Measurements from ENCODE around the gene GTPBP8. TPM values are rescaled to one million over a fixed set of nuclear protein-coding genes. Genes with fewer than 3 reads are reported as not detected.
A peak's percentile ranks its signal among the peaks of the same experiment; 100 is the strongest.
"Not testable (repeated sequence)": the region's sequence is repeated elsewhere in the genome, so short reads cannot be mapped to it uniquely, and the experiment has no call there.

GTPBP8 gene
- total RNA-seq, 1 experiment from 2014 or later = 28.9 TPM

DNA sequence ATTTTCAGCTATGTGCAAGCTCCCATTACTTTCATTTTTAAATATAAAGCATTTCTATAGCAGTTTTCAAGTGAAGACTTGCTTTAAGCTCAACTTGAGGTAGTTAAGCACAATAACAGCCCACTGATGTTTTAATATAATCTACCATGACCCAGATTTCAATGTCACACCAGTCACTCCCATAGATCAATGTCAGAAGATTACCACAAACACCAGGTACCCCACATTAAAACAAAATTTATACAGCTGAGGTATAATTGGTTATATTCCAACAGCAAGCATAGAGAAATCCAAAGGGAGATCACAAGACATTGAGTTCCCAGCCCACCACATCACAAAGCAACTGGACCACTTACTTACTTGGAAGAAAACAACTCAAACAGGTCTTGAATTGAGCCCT lies 22.8 kb downstream of the GTPBP8 start:
- no peaks in the 10 kb centered on the region for H3K9me3 ChIP-seq (replicated peaks)
- H3K27me3 ChIP-seq (replicated peaks) = no peaks in the 10 kb centered on the region
- H3K36me3 ChIP-seq = peaks cover 78% of the 10 kb centered on the region
- no peak overlapping the region for H3K27ac ChIP-seq
- DNase-seq (ENCODE audit: low read depth in 1 of 2, low spot score in 2 of 2) = no peak
- H3K4me3 ChIP-seq = no peak overlapping the region
- no peaks in the 10 kb centered on the region; the same call in 1 of the 2 replicates for H3K4me1 ChIP-seq (replicated peaks)

DNA sequence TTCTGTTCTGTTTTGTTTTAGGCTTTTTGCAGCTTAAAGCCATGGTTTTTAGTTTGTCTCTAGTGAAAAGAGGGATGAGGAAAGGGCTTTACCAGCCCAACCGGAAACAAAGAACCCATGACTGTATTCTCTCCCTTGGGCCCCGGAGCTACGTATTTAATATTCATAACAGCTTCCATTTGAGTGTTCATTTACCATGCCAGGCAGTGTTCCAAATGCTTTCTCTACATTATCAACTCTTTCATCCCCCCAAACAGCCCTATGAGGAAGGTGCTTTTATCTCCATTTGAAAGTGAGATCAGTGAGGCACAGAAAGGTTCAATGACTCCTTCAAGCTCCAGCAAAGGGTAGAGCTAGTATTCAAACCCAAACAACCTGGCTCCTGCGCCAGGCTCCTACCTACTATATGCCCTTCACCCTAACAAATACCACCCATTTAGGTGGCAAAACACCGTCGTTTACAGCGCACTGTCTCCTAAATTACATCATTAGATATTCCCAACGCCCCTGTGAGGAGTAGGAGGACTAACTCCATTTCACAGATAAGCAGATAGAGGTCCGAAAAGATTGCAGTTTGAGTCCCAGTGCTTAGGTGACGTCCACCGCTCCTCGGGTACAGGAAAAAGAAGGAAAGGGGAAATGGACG lies 27.9 kb downstream of the GTPBP8 start:
- no peak for DNase-seq (ENCODE audit: low read depth in 1 of 2, low spot score in 2 of 2)
- peak overlapping the region; percentile 78 for H3K4me3 ChIP-seq
- H3K9me3 ChIP-seq (replicated peaks) = no peaks in the 10 kb centered on the region
- H3K4me1 ChIP-seq (replicated peaks) = peaks cover 6% of the 10 kb centered on the region
- no peaks in the 10 kb centered on the region for H3K27me3 ChIP-seq (replicated peaks)
- H3K36me3 ChIP-seq = peaks cover 38% of the 10 kb centered on the region
- H3K27ac ChIP-seq = peak overlapping the region; percentile 84

DNA sequence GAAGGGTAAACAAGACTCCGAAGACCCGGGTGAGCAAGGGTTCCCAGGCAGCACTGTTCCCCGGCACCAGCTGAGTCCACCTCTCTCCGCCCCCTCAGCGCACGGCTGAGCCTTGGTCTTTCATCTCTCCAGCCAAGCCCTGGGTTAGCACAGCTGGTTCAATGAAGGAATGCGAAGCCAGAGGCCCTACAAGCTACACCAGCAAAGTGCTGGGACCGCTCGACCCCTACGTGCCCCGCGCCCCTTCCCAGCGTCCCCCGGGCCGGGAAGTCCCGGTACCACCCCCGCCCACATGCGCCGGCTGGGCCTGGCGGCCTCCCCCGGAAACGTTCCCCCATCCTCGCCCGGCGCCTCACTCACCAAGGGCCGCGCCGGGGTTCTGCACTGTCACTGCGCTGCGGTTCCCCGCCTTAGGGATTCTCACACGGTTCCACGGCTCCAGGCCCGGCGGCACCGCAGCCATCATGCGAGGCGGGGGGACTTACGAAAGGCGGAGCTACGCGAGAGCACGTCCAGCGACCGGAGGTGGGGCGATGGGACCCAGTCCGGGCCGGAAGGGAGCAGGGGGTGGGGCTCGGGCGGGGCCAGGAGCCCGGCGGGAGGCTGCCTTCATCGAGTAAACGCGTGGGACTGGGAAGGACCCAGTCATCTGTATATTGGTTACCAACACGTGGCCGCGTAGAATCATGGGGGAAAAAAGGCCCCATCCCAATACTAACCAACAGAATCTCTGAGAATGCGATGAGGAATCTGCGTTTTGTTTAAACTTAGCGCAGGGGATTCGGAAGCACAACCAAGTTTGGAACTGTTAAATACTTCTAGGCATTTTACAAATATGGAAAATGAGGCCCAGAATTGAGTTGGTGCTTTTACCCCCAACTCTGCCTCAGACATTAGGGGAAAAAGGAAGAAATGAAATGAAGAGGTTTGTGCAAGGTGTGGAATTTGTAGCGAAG lies 28.7 kb downstream of the GTPBP8 start:
- H3K9me3 ChIP-seq (replicated peaks) = no peaks in the 10 kb centered on the region
- H3K27me3 ChIP-seq (replicated peaks) = no peaks in the 10 kb centered on the region
- DNase-seq (ENCODE audit: low read depth in 1 of 2, low spot score in 2 of 2) = peak; percentile 79 to 88
- H3K27ac ChIP-seq = peak overlapping the region; percentile 84
- H3K36me3 ChIP-seq = peaks cover 33% of the 10 kb centered on the region
- H3K4me3 ChIP-seq = peak overlapping the region; percentile 78
- H3K4me1 ChIP-seq (replicated peaks) = peaks cover 6% of the 10 kb centered on the region

DNA sequence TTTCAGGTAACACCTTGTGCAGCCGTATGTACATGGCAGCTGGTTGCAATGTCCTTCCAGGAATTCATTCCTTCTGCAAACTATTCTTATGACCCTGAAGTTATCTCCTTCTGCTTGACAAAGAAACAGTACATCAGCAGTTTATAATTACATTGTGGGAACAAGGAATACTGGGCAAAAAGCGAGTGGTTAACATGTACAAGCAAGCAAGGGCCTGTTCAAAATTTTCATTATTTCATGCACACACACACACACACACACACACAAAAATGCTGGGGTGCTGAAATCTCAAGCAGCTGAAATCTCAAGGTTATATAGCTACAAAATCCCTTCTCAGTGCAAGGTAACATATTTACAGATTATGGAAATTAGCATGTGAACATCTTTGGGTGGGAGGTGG lies 30.7 kb downstream of the GTPBP8 start:
- no peak overlapping the region for H3K27ac ChIP-seq
- no peak overlapping the region for H3K4me3 ChIP-seq

DNA sequence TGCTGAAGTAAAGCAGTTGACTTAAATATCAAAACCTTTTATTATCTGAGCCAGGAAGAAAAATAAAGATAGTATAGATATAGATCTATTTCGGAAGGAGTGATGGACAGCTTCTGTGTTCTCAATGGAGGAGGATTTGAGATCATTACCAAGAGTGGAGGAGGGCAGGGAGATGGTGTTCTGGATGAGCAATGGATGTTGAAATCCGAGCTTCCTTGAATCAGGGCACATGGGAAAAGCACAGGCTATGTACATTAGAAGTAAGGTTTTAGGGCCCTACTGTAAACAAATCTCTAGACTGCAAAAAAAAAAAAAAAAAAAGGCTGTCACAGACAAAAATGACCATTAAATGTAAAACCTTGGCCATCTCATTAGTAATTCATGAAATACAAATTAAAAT lies 43.2 kb downstream of the GTPBP8 start:
- Histone ChIP-seq H3K4me3 (no peak overlapping the region), H3K4me1 (replicated peaks) (no peaks in the 10 kb centered on the region), H3K9me3 (replicated peaks) (no peaks in the 10 kb centered on the region), H3K27me3 (replicated peaks) (no peaks in the 10 kb centered on the region), H3K36me3 (no peaks in the 10 kb centered on the region), H3K27ac (no peak overlapping the region)
- DNase-seq (ENCODE audit: low read depth in 1 of 2, low spot score in 2 of 2) = no peak

More for the DNA sequence above, 30.7 kb downstream of the GTPBP8 start:
- Histone ChIP-seq H3K9me3 (replicated peaks) (no peaks in the 10 kb centered on the region), H3K27me3 (replicated peaks) (no peaks in the 10 kb centered on the region), H3K4me1 (replicated peaks) (peaks cover 6% of the 10 kb centered on the region), H3K36me3 (peaks cover 15% of the 10 kb centered on the region)
- DNase-seq (ENCODE audit: low read depth in 1 of 2, low spot score in 2 of 2) = no peak

DNA sequence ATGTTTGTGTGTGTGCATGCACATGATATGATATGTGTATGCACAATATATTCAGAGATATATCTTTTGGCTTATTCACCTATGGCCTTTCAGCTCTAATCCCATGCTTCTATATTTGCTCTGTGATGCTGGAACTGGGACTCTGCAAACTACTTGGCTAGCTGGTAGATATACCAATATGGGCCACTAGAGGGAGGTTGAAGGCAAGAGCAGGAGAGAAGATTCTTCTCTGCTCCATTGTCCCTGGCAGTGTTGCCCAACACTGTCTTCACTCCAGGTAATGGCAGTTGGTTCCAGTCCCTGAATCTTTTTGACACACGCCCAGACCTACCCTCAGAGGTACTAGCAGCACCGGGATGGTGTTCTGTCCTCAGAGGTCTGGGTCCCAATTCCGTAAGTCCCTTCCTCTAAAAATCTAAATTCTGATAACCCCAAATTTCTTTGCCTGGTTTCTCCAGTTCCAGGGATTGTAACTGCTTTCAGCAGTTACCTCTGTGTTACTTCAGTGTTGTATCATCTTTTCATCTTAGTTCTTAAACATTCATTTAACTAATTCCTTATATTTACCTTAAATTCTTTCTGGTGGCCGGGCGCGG lies 44.7 kb downstream of the GTPBP8 start:
- peak in 1 of 2 experiments; percentile 47 for DNase-seq (ENCODE audit: low read depth in 1 of 2, low spot score in 2 of 2)
- no peak overlapping the region for H3K4me3 ChIP-seq
- no peaks in the 10 kb centered on the region for H3K36me3 ChIP-seq
- no peaks in the 10 kb centered on the region for H3K4me1 ChIP-seq (replicated peaks)
- no peak overlapping the region for H3K27ac ChIP-seq
- H3K9me3 ChIP-seq (replicated peaks) = no peaks in the 10 kb centered on the region
- no peaks in the 10 kb centered on the region for H3K27me3 ChIP-seq (replicated peaks)

DNA sequence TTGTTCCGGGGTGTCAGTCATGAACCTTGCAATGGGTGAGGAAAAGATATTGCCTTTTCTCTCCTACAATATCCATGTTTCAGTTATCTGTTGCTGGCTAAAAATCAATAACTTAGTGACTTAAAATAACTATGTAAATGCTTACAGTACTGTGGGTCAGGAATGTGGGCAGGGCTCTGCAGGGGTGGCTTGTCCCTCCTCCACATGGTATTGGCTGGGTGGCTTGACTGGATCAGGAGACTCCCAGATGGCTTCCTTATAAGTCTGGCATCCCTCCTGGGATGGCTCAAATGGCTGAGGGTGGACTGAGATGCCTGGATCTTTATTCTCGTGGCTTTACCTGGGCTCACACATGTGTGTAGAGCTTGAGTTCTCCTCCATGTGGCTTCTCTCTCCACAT lies 47.5 kb downstream of the GTPBP8 start:
- H3K27me3 ChIP-seq (replicated peaks) = no peaks in the 10 kb centered on the region
- DNase-seq (ENCODE audit: low read depth in 1 of 2, low spot score in 2 of 2) = no peak
- H3K36me3 ChIP-seq = no peaks in the 10 kb centered on the region
- H3K9me3 ChIP-seq (replicated peaks) = no peaks in the 10 kb centered on the region
- no peak overlapping the region for H3K27ac ChIP-seq
- H3K4me3 ChIP-seq = no peak overlapping the region
- no peaks in the 10 kb centered on the region for H3K4me1 ChIP-seq (replicated peaks)

DNA sequence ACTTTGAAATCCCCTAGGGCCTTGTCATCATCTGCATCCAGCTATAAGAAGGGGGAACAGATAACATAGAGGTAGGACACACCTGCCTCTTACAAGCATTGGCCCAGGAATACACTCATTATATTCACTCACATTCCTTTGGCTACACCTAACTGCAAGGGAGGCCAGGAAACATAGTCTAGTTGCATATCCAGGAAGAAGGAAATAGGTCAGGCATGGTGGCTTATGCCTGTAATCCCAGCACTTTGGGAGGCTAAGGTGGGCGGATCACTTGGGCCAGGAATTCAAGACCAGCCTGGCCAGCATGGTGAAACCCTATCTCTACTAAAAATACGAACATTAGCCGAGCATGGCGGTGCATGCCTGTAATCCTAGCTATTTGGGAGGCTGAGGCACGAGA lies 48.8 kb downstream of the GTPBP8 start:
- Histone ChIP-seq H3K27me3 (replicated peaks) (no peaks in the 10 kb centered on the region), H3K4me3 (no peak overlapping the region)
- no peak for DNase-seq (ENCODE audit: low read depth in 1 of 2, low spot score in 2 of 2)

DNA sequence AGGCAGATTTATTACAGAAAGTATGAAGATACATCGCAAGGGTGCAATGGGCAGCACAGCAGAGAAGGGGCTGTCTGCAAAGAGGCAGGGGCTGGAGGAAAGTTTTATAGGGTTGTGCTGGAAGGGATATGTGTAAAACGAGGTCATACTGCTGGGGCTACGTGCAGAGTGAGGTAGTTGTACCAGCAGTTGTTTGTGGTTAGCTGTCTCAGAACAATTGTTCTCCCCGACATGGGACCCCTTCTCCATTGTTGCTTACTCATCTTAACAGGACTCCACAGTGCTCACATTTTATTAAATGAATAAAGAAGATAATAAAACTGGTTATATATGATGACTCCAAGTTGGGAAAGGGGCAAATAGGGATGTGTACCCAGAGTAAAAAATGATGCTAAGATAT lies 49.4 kb downstream of the GTPBP8 start:
- H3K4me1 ChIP-seq (replicated peaks) = no peaks in the 10 kb centered on the region
- H3K27ac ChIP-seq = no peak overlapping the region
- no peaks in the 10 kb centered on the region for H3K9me3 ChIP-seq (replicated peaks)
- no peaks in the 10 kb centered on the region for H3K36me3 ChIP-seq
- DNase-seq (ENCODE audit: low read depth in 1 of 2, low spot score in 2 of 2) = no peak
- H3K27me3 ChIP-seq (replicated peaks) = no peaks in the 10 kb centered on the region
- no peak overlapping the region for H3K4me3 ChIP-seq

More for the DNA sequence above, 48.8 kb downstream of the GTPBP8 start:
- no peaks in the 10 kb centered on the region for H3K9me3 ChIP-seq (replicated peaks)
- H3K4me1 ChIP-seq (replicated peaks) = no peaks in the 10 kb centered on the region
- H3K27ac ChIP-seq = no peak overlapping the region
- H3K36me3 ChIP-seq = no peaks in the 10 kb centered on the region

DNA sequence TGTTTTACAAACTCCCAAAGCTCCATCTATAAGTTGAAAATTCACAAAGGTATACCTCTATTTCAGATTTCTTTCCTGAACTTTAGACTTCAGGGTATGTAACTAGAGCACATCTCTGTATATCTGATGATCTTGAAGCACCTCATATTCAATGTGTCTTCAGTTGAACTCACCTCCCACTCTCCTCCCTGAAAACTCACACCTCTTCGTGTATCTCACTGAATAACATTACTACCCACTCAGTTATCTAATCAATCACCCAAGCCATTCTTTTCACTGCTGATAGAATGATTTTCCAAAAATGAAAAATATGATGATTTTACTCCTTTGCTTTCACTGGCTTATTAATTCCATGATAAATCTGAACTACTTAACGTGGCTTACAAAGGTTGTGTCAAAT lies 52.9 kb downstream of the GTPBP8 start:
- no peaks in the 10 kb centered on the region for H3K36me3 ChIP-seq
- H3K4me3 ChIP-seq = no peak overlapping the region
- no peak overlapping the region for H3K27ac ChIP-seq
- no peaks in the 10 kb centered on the region for H3K27me3 ChIP-seq (replicated peaks)
- no peaks in the 10 kb centered on the region for H3K4me1 ChIP-seq (replicated peaks)
- no peak for DNase-seq (ENCODE audit: low read depth in 1 of 2, low spot score in 2 of 2)
- H3K9me3 ChIP-seq (replicated peaks) = no peaks in the 10 kb centered on the region

DNA sequence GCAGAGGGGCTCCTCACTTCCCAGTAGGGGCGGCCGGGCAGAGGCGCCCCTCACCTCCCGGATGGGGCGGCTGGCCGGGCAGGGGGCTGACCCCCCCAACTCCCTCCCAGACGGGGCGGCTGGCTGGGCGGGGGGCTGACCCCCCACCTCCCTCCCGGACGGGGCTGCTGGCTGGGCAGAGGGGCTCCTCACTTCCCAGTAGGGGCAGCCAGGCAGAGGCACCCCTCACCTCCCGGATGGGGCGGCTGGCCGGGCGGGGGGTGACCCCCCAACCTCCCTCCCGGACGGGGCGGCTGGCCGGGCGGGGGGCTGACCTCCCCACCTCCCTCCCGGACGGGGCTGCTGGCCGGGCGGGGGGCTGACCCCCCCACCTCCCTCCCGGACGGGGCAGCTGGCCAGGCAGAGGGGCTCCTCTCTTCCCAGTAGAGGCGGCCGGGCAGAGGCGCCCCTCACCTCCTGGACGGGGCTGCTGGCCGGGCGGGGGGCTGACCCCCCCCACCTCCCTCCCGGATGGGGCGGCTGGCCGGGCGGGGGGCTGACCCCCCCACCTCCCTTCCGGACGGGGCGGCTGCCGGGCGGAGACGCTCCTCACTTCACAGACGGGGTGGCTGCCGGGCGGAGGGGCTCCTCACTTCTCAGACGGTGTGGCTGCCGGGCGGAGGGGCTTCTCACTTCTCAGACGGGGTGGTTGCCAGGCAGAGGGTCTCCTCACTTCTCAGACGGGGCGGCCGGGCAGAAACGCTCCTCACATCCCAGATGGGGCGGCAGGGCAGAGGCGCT lies 55.6 kb downstream of the GTPBP8 start:
- H3K36me3 ChIP-seq; H3K27me3 ChIP-seq (replicated peaks); H3K27ac ChIP-seq; DNase-seq (ENCODE audit: low read depth in 1 of 2, low spot score in 2 of 2); H3K4me3 ChIP-seq; H3K9me3 ChIP-seq (replicated peaks); H3K4me1 ChIP-seq (replicated peaks): not testable (repeated sequence)

DNA sequence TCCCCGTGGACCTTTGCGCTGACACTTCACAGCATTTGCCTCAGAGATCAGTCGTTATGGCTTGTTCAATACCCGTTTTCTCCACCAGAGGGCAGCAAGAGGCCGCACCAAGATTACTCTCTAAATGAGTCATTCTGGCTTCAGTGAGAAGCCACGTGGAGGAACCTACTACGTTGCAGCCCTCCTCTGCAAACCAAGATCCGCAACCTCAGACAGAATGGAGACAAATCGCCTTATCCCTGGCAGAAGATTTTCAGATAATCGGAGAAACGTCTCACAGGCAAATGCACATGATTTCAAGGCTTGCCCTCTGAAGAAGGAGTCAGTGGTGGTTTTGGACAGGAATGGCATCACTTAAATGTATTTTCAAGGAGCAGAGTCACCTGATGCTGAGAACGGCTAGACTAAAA lies 60.5 kb downstream of the GTPBP8 start:
- no peaks in the 10 kb centered on the region for H3K27me3 ChIP-seq (replicated peaks)
- H3K27ac ChIP-seq = no peak overlapping the region
- H3K9me3 ChIP-seq (replicated peaks) = no peaks in the 10 kb centered on the region
- H3K4me3 ChIP-seq = no peak overlapping the region
- H3K4me1 ChIP-seq (replicated peaks) = no peaks in the 10 kb centered on the region
- no peaks in the 10 kb centered on the region for H3K36me3 ChIP-seq
- DNase-seq (ENCODE audit: low read depth in 1 of 2, low spot score in 2 of 2) = peak; percentile 62 to 65

All from SJSA1 (cell line).